OCI-M1 (cell line): ENCODE results near the gene COL6A5.
A peak's percentile ranks its signal among the peaks of the same experiment; 100 is the strongest.
"Not testable (repeated sequence)": the region's sequence is repeated elsewhere in the genome, so short reads cannot be mapped to it uniquely, and the experiment has no call there.

Source experiments
- DNase-seq: peaks from one replicate; lab custom pipeline; 2025; lab: John Stamatoyannopoulos, UW

COL6A5 gene

GRCh38 chr3:130389743-130390478, 44.4 kb downstream of the COL6A5 start:
- DNase-seq: peak; percentile 53

- peak; percentile 14 for DNase-seq
Observed at GRCh38 chr3:130392266-130392665, 46.8 kb downstream of the COL6A5 start.

GRCh38 chr3:130393594-130393993, 48.1 kb downstream of the COL6A5 start:
- DNase-seq: no peak

GRCh38 chr3:130395331-130395730, 49.9 kb downstream of the COL6A5 start:
- DNase-seq: no peak

GRCh38 chr3:130395916-130396315, 50.4 kb downstream of the COL6A5 start:
- no peak for DNase-seq

GRCh38 chr3:130404401-130404800, 58.9 kb downstream of the COL6A5 start:
- DNase-seq: no peak

GRCh38 chr3:130405956-130406355, 60.5 kb downstream of the COL6A5 start:
- DNase-seq: no peak

GRCh38 chr3:130408253-130408652, 62.8 kb downstream of the COL6A5 start:
- not testable (repeated sequence) for DNase-seq

GRCh38 chr3:130411320-130411719, 65.8 kb downstream of the COL6A5 start:
- no peak for DNase-seq

GRCh38 chr3:130412991-130413560, 67.6 kb downstream of the COL6A5 start:
- no peak for DNase-seq

GRCh38 chr3:130414457-130414856, 69.0 kb downstream of the COL6A5 start:
- DNase-seq: peak; percentile 40

GRCh38 chr3:130420466-130420865, 75.0 kb downstream of the COL6A5 start:
- no peak for DNase-seq

- no peak for DNase-seq
Observed at GRCh38 chr3:130423064-130423463, 77.6 kb downstream of the COL6A5 start.

- no peak for DNase-seq
Observed at GRCh38 chr3:130424837-130425236, 79.4 kb downstream of the COL6A5 start.

GRCh38 chr3:130425484-130425883, 80.0 kb downstream of the COL6A5 start:
- no peak for DNase-seq

- no peak for DNase-seq
Observed at GRCh38 chr3:130426206-130426605, 80.7 kb downstream of the COL6A5 start.

GRCh38 chr3:130428871-130429712, 83.6 kb downstream of the COL6A5 start:
- peak; percentile 6 for DNase-seq

GRCh38 chr3:130429713-130430023, 84.2 kb downstream of the COL6A5 start:
- no peak for DNase-seq

- no peak for DNase-seq
Observed at GRCh38 chr3:130430266-130430665, 84.8 kb downstream of the COL6A5 start.

- not testable (repeated sequence) for DNase-seq
Observed at GRCh38 chr3:130432086-130432485, 86.6 kb downstream of the COL6A5 start.

GRCh38 chr3:130433306-130433705, 87.8 kb downstream of the COL6A5 start:
- DNase-seq: peak; percentile 25

GRCh38 chr3:130442284-130442683, 96.8 kb downstream of the COL6A5 start:
- no peak for DNase-seq

GRCh38 chr3:130446840-130447239, 101.4 kb downstream of the COL6A5 start:
- not testable (repeated sequence) for DNase-seq
